22Rv1 (cell line): ENCODE data around the gene HS6ST1.

Experiments
- ZFX ChIP-seq: fragments of 450-650 bp; IDR thresholded peaks from 2 replicates; pipeline ENCODE4 v1.6.1; 2017; ENCODE audit warnings: antibody characterized with exemption, borderline replicate concordance
- TF ChIP-seq, protein P1 (sequence below): fragments of 450-650 bp; IDR thresholded peaks from 2 replicates; pipeline ENCODE4 v1.5.1; 2017; ENCODE audit warnings: mild to moderate bottlenecking

DNA sequence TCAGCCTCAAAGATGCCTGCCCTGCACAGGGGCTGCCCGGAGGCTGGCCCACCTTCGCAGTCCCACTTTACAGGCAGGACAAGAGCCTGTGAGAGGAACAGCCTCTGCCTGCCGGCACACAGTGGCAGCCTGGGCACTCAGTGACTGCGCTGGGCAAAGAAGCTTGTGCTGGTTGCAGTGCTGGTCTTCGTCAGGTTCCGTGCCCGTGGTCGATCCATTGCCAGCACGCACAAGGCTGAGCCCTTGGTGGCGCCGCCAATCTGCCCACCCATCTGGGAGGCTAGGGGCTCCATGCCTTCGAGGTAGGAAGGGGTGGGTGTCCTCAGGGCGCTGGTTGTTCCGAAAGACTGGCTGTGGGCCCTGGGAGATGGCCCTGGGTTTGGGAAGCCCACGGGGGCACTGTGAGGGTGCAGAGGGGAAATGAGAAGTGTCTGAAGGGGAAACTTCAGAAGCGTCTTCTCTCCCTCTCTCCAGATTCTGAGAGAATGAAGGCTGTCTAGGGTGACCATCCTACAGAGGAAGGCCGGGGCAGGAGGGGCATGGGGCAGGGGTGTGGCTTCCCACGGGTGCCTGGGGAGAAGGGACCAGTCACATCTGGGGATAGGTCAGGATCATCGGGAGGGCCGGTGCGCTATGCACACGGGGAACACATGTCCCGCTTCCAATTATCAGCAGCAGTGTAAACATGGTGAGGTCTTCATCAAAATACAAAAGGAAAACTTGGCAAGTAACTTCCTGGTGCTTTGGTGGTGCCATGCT lies 49.1 kb upstream of the HS6ST1 start:
- TF ChIP-seq, protein P1, sequence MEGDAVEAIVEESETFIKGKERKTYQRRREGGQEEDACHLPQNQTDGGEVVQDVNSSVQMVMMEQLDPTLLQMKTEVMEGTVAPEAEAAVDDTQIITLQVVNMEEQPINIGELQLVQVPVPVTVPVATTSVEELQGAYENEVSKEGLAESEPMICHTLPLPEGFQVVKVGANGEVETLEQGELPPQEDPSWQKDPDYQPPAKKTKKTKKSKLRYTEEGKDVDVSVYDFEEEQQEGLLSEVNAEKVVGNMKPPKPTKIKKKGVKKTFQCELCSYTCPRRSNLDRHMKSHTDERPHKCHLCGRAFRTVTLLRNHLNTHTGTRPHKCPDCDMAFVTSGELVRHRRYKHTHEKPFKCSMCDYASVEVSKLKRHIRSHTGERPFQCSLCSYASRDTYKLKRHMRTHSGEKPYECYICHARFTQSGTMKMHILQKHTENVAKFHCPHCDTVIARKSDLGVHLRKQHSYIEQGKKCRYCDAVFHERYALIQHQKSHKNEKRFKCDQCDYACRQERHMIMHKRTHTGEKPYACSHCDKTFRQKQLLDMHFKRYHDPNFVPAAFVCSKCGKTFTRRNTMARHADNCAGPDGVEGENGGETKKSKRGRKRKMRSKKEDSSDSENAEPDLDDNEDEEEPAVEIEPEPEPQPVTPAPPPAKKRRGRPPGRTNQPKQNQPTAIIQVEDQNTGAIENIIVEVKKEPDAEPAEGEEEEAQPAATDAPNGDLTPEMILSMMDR: no peak
- TF ChIP-seq ZFX: no peak
